SU-DHL-6 (cell line): ENCODE results near the gene DNAJB8.

Source experiments
- H2AFZ ChIP-seq: fragments of 200-600 bp; sonication (generic); 2 replicates; pipeline ENCODE4 v1.6.1; 2014; ENCODE audit warnings: low read depth, mild to moderate bottlenecking, moderate library complexity, mixed read lengths, antibody characterized with exemption, low read length; ENCODE audit not compliant: severe bottlenecking
- H3F3A ChIP-seq: fragments of 200-600 bp; shearing (Covaris generic); 2 replicates; pipeline ENCODE4 v1.6.0; 2016; ENCODE audit warnings: antibody characterized with exemption, mild to moderate bottlenecking; ENCODE audit not compliant: insufficient read depth
- H3K27ac ChIP-seq: fragments of 200-600 bp; sonication (generic); 2 replicates; pipeline ENCODE4 v1.5.1; 2016; ENCODE audit warnings: low read depth, mild to moderate bottlenecking, low read length, moderate library complexity, mixed read lengths
- H3K27me3 ChIP-seq: fragments of 200-600 bp; sonication (generic), shearing (Covaris generic); 2 replicates; pipeline ENCODE4 v1.6.0; 2014; ENCODE audit warnings: mild to moderate bottlenecking, low read length
- H3K36me3 ChIP-seq: fragments of 200-600 bp; sonication (generic); 2 replicates; pipeline ENCODE4 v1.6.1; 2014; ENCODE audit warnings: mild to moderate bottlenecking, low read length, mixed read lengths
- H3K4me2 ChIP-seq: fragments of 300-600, 200-600 bp; shearing (Covaris generic), sonication (generic); 2 replicates; pipeline ENCODE4 v1.6.0; 2014; ENCODE audit warnings: low read length, low read depth, mild to moderate bottlenecking; ENCODE audit not compliant: poor library complexity, severe bottlenecking
- H3K4me3 ChIP-seq: fragments of 200-600 bp; sonication (generic); 2 replicates; pipeline ENCODE4 v1.5.1; 2014; ENCODE audit warnings: antibody characterized with exemption, low read length, mild to moderate bottlenecking, mixed read lengths; ENCODE audit not compliant: insufficient read depth, poor library complexity, severe bottlenecking
- H3K79me2 ChIP-seq: fragments of 200-600 bp; sonication (generic); 2 replicates; pipeline ENCODE4 v1.6.1; 2014; ENCODE audit warnings: mild to moderate bottlenecking, low read length, moderate library complexity; ENCODE audit not compliant: insufficient read depth
- H3K9ac ChIP-seq: fragments of 200-600 bp; sonication (generic); 2 replicates; pipeline ENCODE4 v1.7.0; 2014; ENCODE audit warnings: mild to moderate bottlenecking, low read length
- H3K9me2 ChIP-seq: fragments of 200-600 bp; sonication (generic); replicated peaks from 2 replicates; pipeline ENCODE4 v1.6.1; 2014; ENCODE audit warnings: low read length; ENCODE audit not compliant: insufficient read depth
- H3K9me3 ChIP-seq: fragments of 200-600 bp; sonication (generic); 2 replicates; pipeline ENCODE4 v1.6.1; 2014; ENCODE audit warnings: low read length, mixed read lengths; ENCODE audit not compliant: insufficient read depth
- H4K20me1 ChIP-seq: fragments of 200-600 bp; sonication (generic); 2 replicates; pipeline ENCODE4 v1.6.1; 2014; ENCODE audit warnings: low read depth, mild to moderate bottlenecking, antibody characterized with exemption, low read length, moderate library complexity, mixed read lengths
- CTCF ChIP-seq: fragments of 200-600 bp; sonication (generic); IDR thresholded peaks from one replicate; pipeline ENCODE4 v1.5.1; 2017; ENCODE audit warnings: antibody characterized with exemption, mild to moderate bottlenecking, low read length, moderate library complexity; ENCODE audit not compliant: insufficient read depth, poor library complexity, severe bottlenecking
- EZH2phosphoT487 ChIP-seq: fragments of 200-600 bp; sonication (generic), shearing (Covaris generic); conservative IDR thresholded peaks from 2 replicates; pipeline ENCODE4 v1.6.1; 2018; ENCODE audit warnings: mild to moderate bottlenecking, antibody characterized with exemption, low read length, moderate library complexity, mixed read lengths

The DNAJB8 gene

GRCh38 chr3:128453501-128454309, 13.0 kb downstream of the DNAJB8 start:
- no peaks in the 10 kb centered on the region for H3K9me2 ChIP-seq
- H3K27ac ChIP-seq, result no peak overlapping the region
- H3K79me2 ChIP-seq, result no peaks in the 10 kb centered on the region
- no peaks in the 10 kb centered on the region for H4K20me1 ChIP-seq
- H3K36me3 ChIP-seq, result no peaks in the 10 kb centered on the region
- H3K27me3 ChIP-seq, result no peaks in the 10 kb centered on the region
- no peaks in the 10 kb centered on the region for H3K9me3 ChIP-seq
- H3F3A ChIP-seq, result no peaks in the 10 kb centered on the region
- TF ChIP-seq CTCF, result no peak
- no peak for TF ChIP-seq EZH2phosphoT487
- H3K4me2 ChIP-seq, result no peak overlapping the region
- no peak overlapping the region for H3K9ac ChIP-seq
- H3K4me3 ChIP-seq, result no peak overlapping the region
- no peak overlapping the region for H2AFZ ChIP-seq

DNA sequence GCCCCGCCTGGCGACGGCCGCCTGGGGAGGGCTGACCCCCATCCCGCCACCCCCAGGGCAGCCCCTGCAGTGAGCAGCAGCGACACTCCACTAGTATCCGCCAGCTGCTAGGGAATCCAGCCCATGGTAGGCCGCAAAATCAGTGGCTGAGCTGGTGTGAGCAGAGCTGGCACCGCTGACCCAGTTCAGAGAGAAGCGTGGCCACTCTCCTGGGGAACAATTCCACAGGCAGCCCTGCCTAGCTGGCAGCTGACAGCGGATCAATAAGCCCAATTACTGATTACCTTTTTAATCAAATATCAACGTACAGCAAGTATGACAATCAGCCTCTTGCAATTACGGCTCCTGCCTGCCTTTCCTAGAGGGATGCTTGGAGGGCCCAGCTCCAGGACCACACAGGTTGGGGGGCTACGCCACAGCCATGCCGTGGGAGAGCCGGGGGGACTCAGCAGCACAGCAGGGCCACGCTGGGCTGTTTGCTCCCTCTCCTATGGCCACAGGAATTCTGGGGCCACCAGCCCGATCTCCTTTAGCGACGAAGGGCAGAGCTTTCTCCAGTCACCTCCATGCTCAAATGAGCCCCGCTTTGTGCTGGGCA, 13.9 kb downstream of the DNAJB8 start:
- H3K27me3 ChIP-seq, result no peaks in the 10 kb centered on the region

GRCh38 chr3:128452120-128452519, 14.6 kb downstream of the DNAJB8 start:
- Histone ChIP-seq H3K9me2 (no peaks in the 10 kb centered on the region), H3K4me3 (no peak overlapping the region), H3K36me3 (no peaks in the 10 kb centered on the region), H3F3A (no peaks in the 10 kb centered on the region), H3K27me3 (no peaks in the 10 kb centered on the region), H3K9ac (no peak overlapping the region), H4K20me1 (no peaks in the 10 kb centered on the region), H2AFZ (no peak overlapping the region), H3K27ac (no peak overlapping the region), H3K79me2 (no peaks in the 10 kb centered on the region), H3K4me2 (no peak overlapping the region), H3K9me3 (no peaks in the 10 kb centered on the region)
- no peak for TF ChIP-seq EZH2phosphoT487
- no peak for TF ChIP-seq CTCF

More for the DNA sequence above, 13.9 kb downstream of the DNAJB8 start:
- Histone ChIP-seq H3K4me2 (no peak overlapping the region), H3F3A (no peaks in the 10 kb centered on the region), H3K9me3 (no peaks in the 10 kb centered on the region), H3K9me2 (no peaks in the 10 kb centered on the region), H3K9ac (no peak overlapping the region), H4K20me1 (no peaks in the 10 kb centered on the region), H3K27ac (no peak overlapping the region), H3K79me2 (no peaks in the 10 kb centered on the region), H3K4me3 (no peak overlapping the region), H3K36me3 (no peaks in the 10 kb centered on the region), H2AFZ (no peak overlapping the region)
- TF ChIP-seq EZH2phosphoT487 (no peak), CTCF (no peak)
